Neural cell (in vitro differentiated cells): ENCODE data around the gene AHRR.

Experiments used
- POLR2AphosphoS5 ChIP-seq: IDR thresholded peaks from 2 replicates; pipeline ENCODE4 v1.6.1; 2012
- TAF1 ChIP-seq: IDR thresholded peaks from 2 replicates; pipeline ENCODE4 v1.6.1; 2012; ENCODE audit warnings: low read depth
- TF ChIP-seq, protein P1 (sequence below): IDR thresholded peaks from 2 replicates; pipeline ENCODE4 v1.6.1; 2012; ENCODE audit warnings: borderline replicate concordance
- TF ChIP-seq, protein P2 (sequence below): fragments of 450-650 bp; IDR thresholded peaks from 2 replicates; pipeline ENCODE4 v1.5.1; 2014; ENCODE audit warnings: antibody characterized with exemption, mild to moderate bottlenecking, moderate library complexity; ENCODE audit not compliant: poor library complexity, severe bottlenecking

DNA sequence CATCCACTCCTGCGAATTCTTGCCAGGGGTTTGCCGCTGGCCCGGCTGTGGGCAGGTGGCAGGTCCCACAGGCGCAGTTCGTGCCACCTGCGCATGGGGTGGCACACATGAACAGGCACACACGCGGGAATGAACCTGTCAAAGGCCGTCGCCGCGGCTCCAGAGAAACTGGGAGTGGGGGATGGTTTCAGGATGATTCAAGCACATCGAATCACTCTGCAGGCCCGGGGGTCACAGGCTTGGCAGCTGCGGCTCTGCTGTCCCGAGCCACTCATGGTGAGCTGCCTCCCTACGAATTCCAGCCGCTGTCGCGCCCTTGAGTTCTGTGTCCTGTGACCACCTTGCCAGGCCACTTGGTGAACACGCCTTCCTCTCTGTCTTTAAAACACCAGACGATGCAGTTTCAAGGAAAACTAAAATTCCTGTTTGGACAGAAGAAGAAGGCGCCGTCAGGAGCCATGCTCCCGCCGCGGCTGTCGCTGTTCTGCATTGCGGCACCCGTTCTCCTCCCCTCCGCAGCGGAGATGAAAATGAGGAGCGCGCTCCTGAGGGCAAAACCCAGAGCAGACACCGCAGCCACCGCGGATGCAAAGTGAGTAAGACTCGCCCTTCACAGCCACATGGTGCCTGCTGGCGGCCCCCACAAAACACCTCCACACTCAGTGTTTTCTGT is 106.0 kb downstream of the AHRR start:
- TF ChIP-seq POLR2AphosphoS5 (no peak), TAF1 (no peak)
- TF ChIP-seq, protein P1, sequence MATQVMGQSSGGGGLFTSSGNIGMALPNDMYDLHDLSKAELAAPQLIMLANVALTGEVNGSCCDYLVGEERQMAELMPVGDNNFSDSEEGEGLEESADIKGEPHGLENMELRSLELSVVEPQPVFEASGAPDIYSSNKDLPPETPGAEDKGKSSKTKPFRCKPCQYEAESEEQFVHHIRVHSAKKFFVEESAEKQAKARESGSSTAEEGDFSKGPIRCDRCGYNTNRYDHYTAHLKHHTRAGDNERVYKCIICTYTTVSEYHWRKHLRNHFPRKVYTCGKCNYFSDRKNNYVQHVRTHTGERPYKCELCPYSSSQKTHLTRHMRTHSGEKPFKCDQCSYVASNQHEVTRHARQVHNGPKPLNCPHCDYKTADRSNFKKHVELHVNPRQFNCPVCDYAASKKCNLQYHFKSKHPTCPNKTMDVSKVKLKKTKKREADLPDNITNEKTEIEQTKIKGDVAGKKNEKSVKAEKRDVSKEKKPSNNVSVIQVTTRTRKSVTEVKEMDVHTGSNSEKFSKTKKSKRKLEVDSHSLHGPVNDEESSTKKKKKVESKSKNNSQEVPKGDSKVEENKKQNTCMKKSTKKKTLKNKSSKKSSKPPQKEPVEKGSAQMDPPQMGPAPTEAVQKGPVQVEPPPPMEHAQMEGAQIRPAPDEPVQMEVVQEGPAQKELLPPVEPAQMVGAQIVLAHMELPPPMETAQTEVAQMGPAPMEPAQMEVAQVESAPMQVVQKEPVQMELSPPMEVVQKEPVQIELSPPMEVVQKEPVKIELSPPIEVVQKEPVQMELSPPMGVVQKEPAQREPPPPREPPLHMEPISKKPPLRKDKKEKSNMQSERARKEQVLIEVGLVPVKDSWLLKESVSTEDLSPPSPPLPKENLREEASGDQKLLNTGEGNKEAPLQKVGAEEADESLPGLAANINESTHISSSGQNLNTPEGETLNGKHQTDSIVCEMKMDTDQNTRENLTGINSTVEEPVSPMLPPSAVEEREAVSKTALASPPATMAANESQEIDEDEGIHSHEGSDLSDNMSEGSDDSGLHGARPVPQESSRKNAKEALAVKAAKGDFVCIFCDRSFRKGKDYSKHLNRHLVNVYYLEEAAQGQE = no peak
- TF ChIP-seq, protein P2, sequence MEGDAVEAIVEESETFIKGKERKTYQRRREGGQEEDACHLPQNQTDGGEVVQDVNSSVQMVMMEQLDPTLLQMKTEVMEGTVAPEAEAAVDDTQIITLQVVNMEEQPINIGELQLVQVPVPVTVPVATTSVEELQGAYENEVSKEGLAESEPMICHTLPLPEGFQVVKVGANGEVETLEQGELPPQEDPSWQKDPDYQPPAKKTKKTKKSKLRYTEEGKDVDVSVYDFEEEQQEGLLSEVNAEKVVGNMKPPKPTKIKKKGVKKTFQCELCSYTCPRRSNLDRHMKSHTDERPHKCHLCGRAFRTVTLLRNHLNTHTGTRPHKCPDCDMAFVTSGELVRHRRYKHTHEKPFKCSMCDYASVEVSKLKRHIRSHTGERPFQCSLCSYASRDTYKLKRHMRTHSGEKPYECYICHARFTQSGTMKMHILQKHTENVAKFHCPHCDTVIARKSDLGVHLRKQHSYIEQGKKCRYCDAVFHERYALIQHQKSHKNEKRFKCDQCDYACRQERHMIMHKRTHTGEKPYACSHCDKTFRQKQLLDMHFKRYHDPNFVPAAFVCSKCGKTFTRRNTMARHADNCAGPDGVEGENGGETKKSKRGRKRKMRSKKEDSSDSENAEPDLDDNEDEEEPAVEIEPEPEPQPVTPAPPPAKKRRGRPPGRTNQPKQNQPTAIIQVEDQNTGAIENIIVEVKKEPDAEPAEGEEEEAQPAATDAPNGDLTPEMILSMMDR = no peak
